ENCODE results near the gene CDH4. TPM values are rescaled to one million over a fixed set of nuclear protein-coding genes. Genes with fewer than 3 reads are reported as not detected.
"Not testable (repeated sequence)": the region's sequence is repeated elsewhere in the genome, so short reads cannot be mapped to it uniquely, and the experiment has no call there.

CDH4 gene
- total RNA-seq, 1 experiment from 2014 or later = not detected

GRCh38 chr20:61451953-61452352, 199.9 kb downstream of the CDH4 start:
- H3K27ac Mint-ChIP-seq (ENCODE audit: unreplicated experiment) = no peak overlapping the region
- no TSS peak for BruUV-seq (replicated peaks)
- H3K4me1 Mint-ChIP-seq (ENCODE audit: low read depth, unreplicated experiment) = no peaks in the 10 kb centered on the region
- DNase-seq = no peak
- intact Hi-C loops (cut with micrococcal nuclease; ENCODE audit: unreplicated experiment) = no loop called here
- Histone ChIP-seq H3K4me1 (no peaks in the 10 kb centered on the region), H3K36me3 (ENCODE audit: control insufficient read depth, insufficient read depth, low read length) (no peaks in the 10 kb centered on the region), H3K27me3 (replicated peaks; ENCODE audit: control insufficient read depth, insufficient read depth, low read length) (no peaks in the 10 kb centered on the region), H3K4me3 (ENCODE audit: low read depth, low read length) (no peak overlapping the region), H3K9me3 (peaks cover 7% of the 10 kb centered on the region; the same call in 1 of the 2 replicates)
- POLR2A ChIA-PET = no interaction called here
- H3K9me3 Mint-ChIP-seq (ENCODE audit: unreplicated experiment) = peaks cover 20% of the 10 kb centered on the region
- no peaks in the 10 kb centered on the region for H3K36me3 Mint-ChIP-seq (ENCODE audit: insufficient read depth, unreplicated experiment)
- CTCF ChIA-PET = no interaction called here
- TF ChIP-seq CTCF (IDR thresholded peaks at IDR 0.05; ENCODE audit: insufficient read depth in 1 of 2, low read depth in 1 of 2, low read length in 1 of 2, severe bottlenecking in 1 of 2, unreplicated experiment in 1 of 2) = no peak
- H3K4me3 Mint-ChIP-seq (ENCODE audit: unreplicated experiment) = no peak overlapping the region
- peaks cover 3% of the 10 kb centered on the region for H3K27me3 Mint-ChIP-seq (ENCODE audit: insufficient read depth, unreplicated experiment)

GRCh38 chr20:61453219-61453618, 201.2 kb downstream of the CDH4 start:
- Histone ChIP-seq H3K9me3 (peaks cover 7% of the 10 kb centered on the region; the same call in 1 of the 2 replicates), H3K4me1 (no peaks in the 10 kb centered on the region), H3K4me3 (ENCODE audit: low read depth, low read length) (no peak overlapping the region), H3K36me3 (ENCODE audit: control insufficient read depth, insufficient read depth, low read length) (no peaks in the 10 kb centered on the region), H3K27me3 (replicated peaks; ENCODE audit: control insufficient read depth, insufficient read depth, low read length) (no peaks in the 10 kb centered on the region)
- intact Hi-C loops (cut with micrococcal nuclease; ENCODE audit: unreplicated experiment) = no loop called here
- no peak for TF ChIP-seq CTCF (IDR thresholded peaks at IDR 0.05; ENCODE audit: insufficient read depth in 1 of 2, low read depth in 1 of 2, low read length in 1 of 2, severe bottlenecking in 1 of 2, unreplicated experiment in 1 of 2)
- H3K27ac Mint-ChIP-seq (ENCODE audit: unreplicated experiment) = no peak overlapping the region
- no peaks in the 10 kb centered on the region for H3K36me3 Mint-ChIP-seq (ENCODE audit: insufficient read depth, unreplicated experiment)
- DNase-seq = no peak
- H3K4me3 Mint-ChIP-seq (ENCODE audit: unreplicated experiment) = no peak overlapping the region
- no TSS peak for BruUV-seq (replicated peaks)
- peaks cover 3% of the 10 kb centered on the region for H3K27me3 Mint-ChIP-seq (ENCODE audit: insufficient read depth, unreplicated experiment)
- H3K4me1 Mint-ChIP-seq (ENCODE audit: low read depth, unreplicated experiment) = no peaks in the 10 kb centered on the region
- ChIA-PET CTCF (no interaction called here), POLR2A (no interaction called here)
- peaks cover 11% of the 10 kb centered on the region for H3K9me3 Mint-ChIP-seq (ENCODE audit: unreplicated experiment)

GRCh38 chr20:61453623-61454022, 201.6 kb downstream of the CDH4 start:
- intact Hi-C loops (cut with micrococcal nuclease; ENCODE audit: unreplicated experiment); H3K27me3 ChIP-seq (replicated peaks; ENCODE audit: control insufficient read depth, insufficient read depth, low read length); DNase-seq; CTCF ChIA-PET; H3K4me1 Mint-ChIP-seq (ENCODE audit: low read depth, unreplicated experiment); H3K27ac Mint-ChIP-seq (ENCODE audit: unreplicated experiment); H3K27me3 Mint-ChIP-seq (ENCODE audit: insufficient read depth, unreplicated experiment); H3K4me1 ChIP-seq; H3K4me3 Mint-ChIP-seq (ENCODE audit: unreplicated experiment); POLR2A ChIA-PET; H3K4me3 ChIP-seq (ENCODE audit: low read depth, low read length); H3K36me3 Mint-ChIP-seq (ENCODE audit: insufficient read depth, unreplicated experiment); H3K9me3 ChIP-seq; BruUV-seq (replicated peaks); H3K36me3 ChIP-seq (ENCODE audit: control insufficient read depth, insufficient read depth, low read length): not testable (repeated sequence)
- H3K9me3 Mint-ChIP-seq (ENCODE audit: unreplicated experiment) = peaks cover 11% of the 10 kb centered on the region

- ChIA-PET CTCF (no interaction called here), POLR2A (no interaction called here)
- DNase-seq = no peak
- peaks cover 7% of the 10 kb centered on the region; the same call in 1 of the 2 replicates for H3K9me3 ChIP-seq
- peaks cover 3% of the 10 kb centered on the region for H3K27me3 Mint-ChIP-seq (ENCODE audit: insufficient read depth, unreplicated experiment)
- H3K27ac Mint-ChIP-seq (ENCODE audit: unreplicated experiment) = no peak overlapping the region
- peaks cover 11% of the 10 kb centered on the region for H3K9me3 Mint-ChIP-seq (ENCODE audit: unreplicated experiment)
- no peaks in the 10 kb centered on the region for H3K27me3 ChIP-seq (replicated peaks; ENCODE audit: control insufficient read depth, insufficient read depth, low read length)
- no peaks in the 10 kb centered on the region for H3K4me1 Mint-ChIP-seq (ENCODE audit: low read depth, unreplicated experiment)
- no peak overlapping the region for H3K4me3 Mint-ChIP-seq (ENCODE audit: unreplicated experiment)
- BruUV-seq (replicated peaks) = no TSS peak
- TF ChIP-seq CTCF (IDR thresholded peaks at IDR 0.05; ENCODE audit: insufficient read depth in 1 of 2, low read depth in 1 of 2, low read length in 1 of 2, severe bottlenecking in 1 of 2, unreplicated experiment in 1 of 2) = no peak
- intact Hi-C loops (cut with micrococcal nuclease; ENCODE audit: unreplicated experiment) = no loop called here
- H3K36me3 ChIP-seq (ENCODE audit: control insufficient read depth, insufficient read depth, low read length) = no peaks in the 10 kb centered on the region
- H3K4me1 ChIP-seq = no peaks in the 10 kb centered on the region
- no peaks in the 10 kb centered on the region for H3K36me3 Mint-ChIP-seq (ENCODE audit: insufficient read depth, unreplicated experiment)
- H3K4me3 ChIP-seq (ENCODE audit: low read depth, low read length) = no peak overlapping the region
These were observed 202.0 kb downstream of the CDH4 start for GRCh38 chr20:61454053-61454452.
